ENCODE results near the gene ATP2C1.

The ATP2C1 gene

GRCh38 chr3:130894986-130895280, 1.0 kb downstream of the ATP2C1 start:
- TF ChIP-seq SIN3A (IDR thresholded peaks at IDR 0.05; ENCODE audit: borderline replicate concordance, insufficient read depth, low read length) (no peak), REST (IDR thresholded peaks at IDR 0.05; ENCODE audit: insufficient read depth in 1 of 2, low read depth in 2 of 2, low read length in 2 of 2) (no peak)

- TF ChIP-seq SIN3A (IDR thresholded peaks at IDR 0.05; ENCODE audit: borderline replicate concordance, insufficient read depth, low read length) (no peak), REST (IDR thresholded peaks at IDR 0.05; ENCODE audit: insufficient read depth in 1 of 2, low read depth in 2 of 2, low read length in 2 of 2) (no peak), POLR2AphosphoS5 (IDR thresholded peaks at IDR 0.05; ENCODE audit: low read depth, low read length) (no peak), TAF1 (IDR thresholded peaks at IDR 0.05; ENCODE audit: borderline replicate concordance, insufficient read depth, low read length) (no peak), FOXP2 (optimal IDR thresholded peaks at IDR 0.05; ENCODE audit: borderline replicate concordance, extremely low read depth, extremely low read length, insufficient read depth) (no peak)
Measured at GRCh38 chr3:130895690-130896488, 2.0 kb downstream of the ATP2C1 start.

- TF ChIP-seq POLR2AphosphoS5 (IDR thresholded peaks at IDR 0.05; ENCODE audit: low read depth, low read length) (no peak), TAF1 (IDR thresholded peaks at IDR 0.05; ENCODE audit: borderline replicate concordance, insufficient read depth, low read length) (no peak), SIN3A (IDR thresholded peaks at IDR 0.05; ENCODE audit: borderline replicate concordance, insufficient read depth, low read length) (no peak), REST (IDR thresholded peaks at IDR 0.05; ENCODE audit: insufficient read depth in 1 of 2, low read depth in 2 of 2, low read length in 2 of 2) (no peak), FOXP2 (optimal IDR thresholded peaks at IDR 0.05; ENCODE audit: borderline replicate concordance, extremely low read depth, extremely low read length, insufficient read depth) (no peak)
Measured at GRCh38 chr3:130897316-130897715, 3.4 kb downstream of the ATP2C1 start.

GRCh38 chr3:130900959-130901358, 7.1 kb downstream of the ATP2C1 start:
- no peak for TF ChIP-seq POLR2AphosphoS5 (IDR thresholded peaks at IDR 0.05; ENCODE audit: low read depth, low read length)
- no peak for TF ChIP-seq SIN3A (IDR thresholded peaks at IDR 0.05; ENCODE audit: borderline replicate concordance, insufficient read depth, low read length)
- TF ChIP-seq REST (IDR thresholded peaks at IDR 0.05; ENCODE audit: insufficient read depth in 1 of 2, low read depth in 2 of 2, low read length in 2 of 2), result no peak
- no peak for TF ChIP-seq TAF1 (IDR thresholded peaks at IDR 0.05; ENCODE audit: borderline replicate concordance, insufficient read depth, low read length)
- TF ChIP-seq FOXP2 (optimal IDR thresholded peaks at IDR 0.05; ENCODE audit: borderline replicate concordance, extremely low read depth, extremely low read length, insufficient read depth), result no peak

Measured in PFSK-1 (cell line).